GM21381 (cell line): ENCODE measurements around the gene IL13.
"Not testable (repeated sequence)": the region's sequence is repeated elsewhere in the genome, so short reads cannot be mapped to it uniquely, and the experiment has no call there.

Source experiments
- ATAC-seq: cut with Tn5 transposase; IDR thresholded peaks from one replicate; pipeline ENCODE4 v1.9.1; 2021; ENCODE audit warnings: mild to moderate bottlenecking, moderate library complexity; ENCODE audit not compliant: unreplicated experiment

The IL13 gene

GRCh38 chr5:132688536-132689339 is 30.8 kb downstream of the IL13 start:
- no peak for ATAC-seq

DNA sequence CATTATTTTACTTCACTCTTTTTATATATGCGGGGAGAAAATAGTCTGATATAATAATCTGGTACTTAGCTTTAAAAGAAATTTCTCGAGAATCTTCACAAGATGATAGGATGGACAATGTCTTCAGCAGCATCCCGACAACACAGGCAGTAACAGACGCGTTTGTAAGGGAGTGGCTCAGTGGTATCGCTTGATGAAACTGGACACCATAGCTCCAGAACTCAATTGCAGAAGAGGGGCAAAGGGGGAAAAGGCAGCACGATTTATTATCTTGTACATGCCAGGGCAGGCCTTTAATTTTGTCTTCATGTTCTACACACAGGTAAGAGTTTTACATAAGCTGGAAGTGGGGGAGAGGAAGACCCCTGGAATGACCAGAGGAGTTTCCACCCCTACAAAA is 31.5 kb downstream of the IL13 start:
- no peak for ATAC-seq

GRCh38 chr5:132690156-132690555 is 32.2 kb downstream of the IL13 start:
- ATAC-seq, result no peak

DNA sequence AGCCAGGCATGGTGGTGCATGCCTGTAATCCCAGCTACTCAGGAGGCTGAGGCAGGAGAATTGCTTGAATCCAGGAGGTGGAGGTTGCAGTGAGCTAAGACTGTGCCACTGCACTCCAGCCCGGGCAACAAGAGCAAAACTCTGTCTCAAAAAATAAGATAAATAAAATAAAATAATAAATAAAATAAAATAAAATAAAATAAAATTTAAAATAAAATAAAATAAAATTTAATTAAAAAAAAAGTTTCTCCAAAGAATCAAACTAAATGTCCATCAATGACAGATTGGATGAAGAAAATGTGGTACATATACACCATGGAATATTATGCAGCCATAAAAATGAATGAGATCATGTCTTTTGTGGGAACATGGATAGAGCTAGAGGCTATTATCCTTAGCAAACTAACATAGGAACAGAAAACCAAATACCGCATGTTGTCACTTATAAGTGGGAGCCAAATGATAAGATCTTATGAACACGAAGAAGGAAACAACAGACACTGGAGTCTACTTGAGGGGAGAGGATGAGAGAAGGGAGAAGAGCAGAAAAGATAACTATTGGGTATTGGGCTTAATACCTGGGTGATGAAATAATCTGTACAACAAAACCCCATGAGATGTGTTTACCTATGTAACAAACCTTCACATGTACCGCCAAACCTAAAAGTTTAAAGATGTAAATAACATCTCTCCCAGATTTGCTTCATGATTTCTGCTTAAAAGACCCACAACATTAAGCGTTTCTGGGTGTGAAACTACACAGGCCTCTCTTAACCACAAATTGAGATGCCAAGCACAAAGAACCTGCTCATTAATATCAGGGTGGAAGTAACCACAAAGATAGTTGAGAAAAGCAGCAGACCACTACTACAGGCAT is 34.0 kb downstream of the IL13 start:
- not testable (repeated sequence) for ATAC-seq

- ATAC-seq, result no peak
Observed at GRCh38 chr5:132692632-132692967, 34.6 kb downstream of the IL13 start.

DNA sequence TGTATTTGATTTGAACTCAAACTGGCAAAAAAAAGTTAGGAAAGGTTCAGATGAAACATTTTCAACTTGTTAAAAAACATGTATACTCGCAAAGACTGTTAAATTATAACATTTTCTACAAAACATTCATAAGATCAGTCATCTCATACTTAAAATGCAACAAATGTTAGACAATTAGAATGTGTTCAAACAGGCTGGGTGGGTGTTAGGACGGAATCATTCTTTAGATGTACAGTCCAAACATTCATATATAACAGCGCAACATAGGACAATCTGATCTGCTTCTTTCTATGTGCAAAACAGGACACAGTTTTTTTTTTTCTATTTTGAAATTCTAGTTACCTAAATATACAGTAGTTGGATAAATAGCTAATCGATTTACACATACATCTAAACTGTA is 38.0 kb downstream of the IL13 start:
- no peak for ATAC-seq

GRCh38 chr5:132704875-132705274 is 46.9 kb downstream of the IL13 start:
- no peak for ATAC-seq

GRCh38 chr5:132708645-132709044 is 50.7 kb downstream of the IL13 start:
- ATAC-seq, result no peak
